Astrocyte of the spinal cord (primary cell): ENCODE data around the gene MRC2.
A peak's percentile ranks its signal among the peaks of the same experiment; 100 is the strongest.
"Not testable (repeated sequence)": the region's sequence is repeated elsewhere in the genome, so short reads cannot be mapped to it uniquely, and the experiment has no call there.

ENCODE experiments used
- DNase-seq: peaks from one replicate; pipeline ENCODE4 v3.0.0; 2011; ENCODE audit warnings: low read depth, low spot score
- H3K4me3 ChIP-seq: 2 replicates; pipeline ENCODE4 v1.5.1; 2011; ENCODE audit warnings: low read depth, mild to moderate bottlenecking, low read length, moderate library complexity
- CTCF ChIP-seq: IDR thresholded peaks from 2 replicates; pipeline ENCODE4 v1.5.1; 2012; ENCODE audit warnings: low read depth, mild to moderate bottlenecking, low read length, inconsistent platforms
- in situ Hi-C: cut with HindIII; loops from 2 replicates; pipeline ENCODE4 v1.10.0; 2017; ENCODE audit warnings: low sequenced_read_pairs

The MRC2 gene

GRCh38 chr17:62689441-62690167 lies 62.1 kb downstream of the MRC2 start:
- in situ Hi-C loops = no loop called here
- TF ChIP-seq CTCF = no peak
- H3K4me3 ChIP-seq = no peak overlapping the region
- DNase-seq = no peak

- TF ChIP-seq CTCF = no peak
- in situ Hi-C loops = no loop called here
- H3K4me3 ChIP-seq = no peak overlapping the region
- DNase-seq = no peak
These were observed 62.9 kb downstream of the MRC2 start for GRCh38 chr17:62690168-62690897.

- H3K4me3 ChIP-seq, in situ Hi-C loops, DNase-seq: not testable (repeated sequence)
These were observed 64.1 kb downstream of the MRC2 start for GRCh38 chr17:62691589-62691915.

- DNase-seq = no peak
- in situ Hi-C loops = no loop called here
- TF ChIP-seq CTCF = no peak
- H3K4me3 ChIP-seq = no peak overlapping the region
These were observed 64.7 kb downstream of the MRC2 start for GRCh38 chr17:62692159-62692651.

- no peak for DNase-seq
- peak; percentile 66 for TF ChIP-seq CTCF
- in situ Hi-C loops = no loop called here
- no peak overlapping the region for H3K4me3 ChIP-seq
These were observed 65.4 kb downstream of the MRC2 start for GRCh38 chr17:62692721-62693431.

- no peak for DNase-seq
These were observed 66.3 kb downstream of the MRC2 start for GRCh38 chr17:62693616-62694409.

GRCh38 chr17:62695093-62695738 lies 67.7 kb downstream of the MRC2 start:
- H3K4me3 ChIP-seq, in situ Hi-C loops, DNase-seq: not testable (repeated sequence)

More at GRCh38 chr17:62693616-62694409, 66.3 kb downstream of the MRC2 start:
- no peak overlapping the region for H3K4me3 ChIP-seq
- in situ Hi-C loops = no loop called here
- TF ChIP-seq CTCF = no peak
